ENCODE data around the gene EPN2.

- no peak for TF ChIP-seq CTCF (IDR thresholded peaks at IDR 0.05 in 4 of 5, conservative IDR thresholded peaks at IDR 0.05 in 1 of 5)
- no peak for TF ChIP-seq POLR2A (IDR thresholded peaks at IDR 0.05)
Observed at GRCh38 chr17:19253112-19253511, 15.9 kb downstream of the EPN2 start.
